Measurements from ENCODE around the gene CDK11B.

- no peak for TF ChIP-seq EZH2 (IDR thresholded peaks at IDR 0.05; ENCODE audit: insufficient read depth, poor library complexity, severe bottlenecking)
- no peak for TF ChIP-seq EZH2phosphoT487 (IDR thresholded peaks at IDR 0.05; ENCODE audit: insufficient read depth, low read depth)
Measured at GRCh38 chr1:1677718-1678580, 19.1 kb upstream of the CDK11B start.
